ENCODE data around the gene KDSR. TPM values are rescaled to one million over a fixed set of nuclear protein-coding genes. Genes with fewer than 3 reads are reported as not detected.

KDSR gene
- total RNA-seq, 1 experiment from 2014 or later, result 41.7 TPM

GRCh38 chr18:63314062-63314790 lies 52.8 kb downstream of the KDSR start:
- DNase-seq, result no peak
- Histone ChIP-seq H3F3A (ENCODE audit: insufficient read depth, low read depth) (no peaks in the 10 kb centered on the region), H3K27ac (no peak overlapping the region), H4K20me1 (ENCODE audit: insufficient read depth) (no peaks in the 10 kb centered on the region), H3K4me3 (no peak overlapping the region), H3K4me1 (replicated peaks; ENCODE audit: insufficient read depth) (peaks cover 14% of the 10 kb centered on the region; the same call in 1 of the 2 replicates), H3K36me3 (ENCODE audit: low read depth) (no peaks in the 10 kb centered on the region), H3K79me2 (ENCODE audit: low read depth) (no peaks in the 10 kb centered on the region), H2AFZ (no peak overlapping the region; the same call in 1 of the 2 replicates), H3K27me3 (ENCODE audit: insufficient read depth, low read depth) (no peaks in the 10 kb centered on the region), H3K9me3 (ENCODE audit: insufficient read depth, low read depth) (no peaks in the 10 kb centered on the region), H3K4me2 (no peak overlapping the region), H3K9me2 (ENCODE audit: insufficient read depth) (no peaks in the 10 kb centered on the region)
- TF ChIP-seq EZH2 (IDR thresholded peaks at IDR 0.05; ENCODE audit: low read depth) (no peak), CTCF (conservative IDR thresholded peaks at IDR 0.05) (no peak)
- intact Hi-C loops (cut with micrococcal nuclease; ENCODE audit: unreplicated experiment), result no loop called here
- no TSS peak for BruUV-seq (replicated peaks)
- POLR2A ChIA-PET (ENCODE audit: unreplicated experiment), result interaction anchor here (0.7 kb wide), 1 partner anchor 77 kb away, joined by 3 read pairs; no protein-coding TSS in a partner anchor
- CTCF ChIA-PET, result no interaction called here

- no peaks in the 10 kb centered on the region for H3K36me3 ChIP-seq (ENCODE audit: low read depth)
- intact Hi-C loops (cut with micrococcal nuclease; ENCODE audit: unreplicated experiment), result no loop called here
- no peaks in the 10 kb centered on the region for H3K9me2 ChIP-seq (ENCODE audit: insufficient read depth)
- H3K27ac ChIP-seq, result no peak overlapping the region
- no TSS peak for BruUV-seq (replicated peaks)
- H3K4me1 ChIP-seq (replicated peaks; ENCODE audit: insufficient read depth), result peaks cover 8% of the 10 kb centered on the region; the same call in 1 of the 2 replicates
- ChIA-PET POLR2A (ENCODE audit: unreplicated experiment) (no interaction called here), CTCF (no interaction called here)
- H3K79me2 ChIP-seq (ENCODE audit: low read depth), result no peaks in the 10 kb centered on the region
- no peaks in the 10 kb centered on the region for H3K9me3 ChIP-seq (ENCODE audit: insufficient read depth, low read depth)
- no peaks in the 10 kb centered on the region for H3F3A ChIP-seq (ENCODE audit: insufficient read depth, low read depth)
- no peak for DNase-seq
- no peaks in the 10 kb centered on the region for H4K20me1 ChIP-seq (ENCODE audit: insufficient read depth)
- TF ChIP-seq EZH2 (IDR thresholded peaks at IDR 0.05; ENCODE audit: low read depth) (no peak), CTCF (conservative IDR thresholded peaks at IDR 0.05) (no peak)
- no peaks in the 10 kb centered on the region for H3K27me3 ChIP-seq (ENCODE audit: insufficient read depth, low read depth)
- no peak overlapping the region for H3K4me2 ChIP-seq
- no peak overlapping the region for H2AFZ ChIP-seq
- no peak overlapping the region for H3K4me3 ChIP-seq
These were observed 53.5 kb downstream of the KDSR start for GRCh38 chr18:63313396-63313917.

GRCh38 chr18:63312737-63313395 lies 54.1 kb downstream of the KDSR start:
- H3K4me3 ChIP-seq, result no peak overlapping the region
- H3K9me3 ChIP-seq (ENCODE audit: insufficient read depth, low read depth), result no peaks in the 10 kb centered on the region
- H3K79me2 ChIP-seq (ENCODE audit: low read depth), result no peaks in the 10 kb centered on the region
- no peaks in the 10 kb centered on the region for H3K9me2 ChIP-seq (ENCODE audit: insufficient read depth)
- TF ChIP-seq CTCF (conservative IDR thresholded peaks at IDR 0.05), result no peak
- no peak for TF ChIP-seq EZH2 (IDR thresholded peaks at IDR 0.05; ENCODE audit: low read depth)
- no peak overlapping the region for H3K4me2 ChIP-seq
- no TSS peak for BruUV-seq (replicated peaks)
- ChIA-PET POLR2A (ENCODE audit: unreplicated experiment) (no interaction called here), CTCF (no interaction called here)
- H3K27ac ChIP-seq, result no peak overlapping the region
- H3K36me3 ChIP-seq (ENCODE audit: low read depth), result no peaks in the 10 kb centered on the region
- no peak for DNase-seq
- peaks cover 8% of the 10 kb centered on the region; the same call in 1 of the 2 replicates for H3K4me1 ChIP-seq (replicated peaks; ENCODE audit: insufficient read depth)
- intact Hi-C loops (cut with micrococcal nuclease; ENCODE audit: unreplicated experiment), result no loop called here
- H3K27me3 ChIP-seq (ENCODE audit: insufficient read depth, low read depth), result no peaks in the 10 kb centered on the region
- no peaks in the 10 kb centered on the region for H4K20me1 ChIP-seq (ENCODE audit: insufficient read depth)
- no peak overlapping the region for H2AFZ ChIP-seq
- H3F3A ChIP-seq (ENCODE audit: insufficient read depth, low read depth), result no peaks in the 10 kb centered on the region

Data from PC-9 (cell line).